Lung (tissue), 12 donors: Measurements from ENCODE around the gene RASGRP2. TPM values are rescaled to one million over a fixed set of nuclear protein-coding genes. Genes with fewer than 3 reads are reported as not detected.

Source experiments
- ATAC-seq: fragments of 200-7000 bp; cut with Tn5 transposase; one replicate; pipeline ENCODE4 v1.9.1; 2020; ENCODE audit warnings: moderate number of reproducible peaks; ENCODE audit not compliant: insufficient read depth, low FRiP score
- DNase-seq, 3 donors: peaks; one replicate each; pipeline ENCODE4 v3.0.0-alpha.2; 2013 to 2017
- H3K27ac ChIP-seq, 2 donors: one replicate each; pipeline ENCODE4 v1.5.1; 2013; ENCODE audit warnings: mild to moderate bottlenecking in 2 of 2, moderate library complexity in 2 of 2, control low read depth in 1 of 2, inconsistent platforms in 1 of 2, low read depth in 1 of 2, low read length in 1 of 2
- H3K27me3 ChIP-seq, 3 donors: one replicate each; pipeline ENCODE4 v1.5.1; 2013; ENCODE audit warnings: low read length in 2 of 3; ENCODE audit not compliant: control insufficient read depth in 3 of 3, insufficient read depth in 3 of 3
- H3K36me3 ChIP-seq, 4 donors: one replicate each; pipeline ENCODE4 v1.5.1; 2013; ENCODE audit warnings: low read length in 4 of 4, mild to moderate bottlenecking in 1 of 4, moderate library complexity in 1 of 4; ENCODE audit not compliant: control insufficient read depth in 4 of 4, insufficient read depth in 4 of 4
- H3K4me1 ChIP-seq, 5 donors: one replicate each; pipeline ENCODE4 v1.5.1; 2013; ENCODE audit warnings: low read length in 5 of 5, mild to moderate bottlenecking in 2 of 5, moderate library complexity in 1 of 5; ENCODE audit not compliant: control insufficient read depth in 5 of 5, insufficient read depth in 5 of 5
- H3K4me3 ChIP-seq: one replicate; pipeline ENCODE4 v1.5.1; 2013; ENCODE audit warnings: mild to moderate bottlenecking, control low read depth, moderate library complexity
- H3K9ac ChIP-seq, 2 donors: one replicate each; pipeline ENCODE4 v1.5.1; 2013; ENCODE audit warnings: low read length in 2 of 2, control low read depth in 1 of 2; ENCODE audit not compliant: insufficient read depth in 1 of 2
- H3K9me3 ChIP-seq, 4 donors: one replicate each; pipeline ENCODE4 v1.5.1; 2013; ENCODE audit warnings: low read length in 3 of 4, mild to moderate bottlenecking in 1 of 4, moderate library complexity in 1 of 4; ENCODE audit not compliant: control insufficient read depth in 4 of 4, insufficient read depth in 3 of 4
- WGBS, 2 donors: extraction: QIAGEN DNeasy Blood & Tissue Kit; methylation state at CpG; one replicate each; pipeline ENCODE4 v1.1.7; 2013; 5-methylcytosine and 5-hydroxymethylcytosine counted together
- polyA plus RNA-seq, 2 donors: library from polyadenylated mRNA; stranded (reverse); fragments of 200-250 nt; gene quantifications; one replicate each; pipeline ENCODE4 v1.2.1, GENCODE V29; 2013
- total RNA-seq, 2 donors: library from RNA; depleted of rRNA in 1 of 2; stranded (reverse); fragments of >200 nt in 1 of 2; gene quantifications; one replicate each; pipeline ENCODE4 v1.2.1, GENCODE V29; 2014 to 2021
- TF ChIP-seq, protein P1 (sequence below): IDR thresholded peaks from 2 replicates; pipeline ENCODE4 v1.5.1; 2012; ENCODE audit warnings: mild to moderate bottlenecking; ENCODE audit errors: control extremely low read depth, extremely low read depth
- donor health status: control.
- donor health status: control.
- donor health status: Bipolar disorder and iron deficiency.
- donor health status: healthy.
- donor health status: DM: yes; HTN: yes; CAD: no.

RASGRP2 gene
- total and polyA plus RNA-seq, 4 donors: 20.0 to 46.4 (median 30.8) TPM

DNA sequence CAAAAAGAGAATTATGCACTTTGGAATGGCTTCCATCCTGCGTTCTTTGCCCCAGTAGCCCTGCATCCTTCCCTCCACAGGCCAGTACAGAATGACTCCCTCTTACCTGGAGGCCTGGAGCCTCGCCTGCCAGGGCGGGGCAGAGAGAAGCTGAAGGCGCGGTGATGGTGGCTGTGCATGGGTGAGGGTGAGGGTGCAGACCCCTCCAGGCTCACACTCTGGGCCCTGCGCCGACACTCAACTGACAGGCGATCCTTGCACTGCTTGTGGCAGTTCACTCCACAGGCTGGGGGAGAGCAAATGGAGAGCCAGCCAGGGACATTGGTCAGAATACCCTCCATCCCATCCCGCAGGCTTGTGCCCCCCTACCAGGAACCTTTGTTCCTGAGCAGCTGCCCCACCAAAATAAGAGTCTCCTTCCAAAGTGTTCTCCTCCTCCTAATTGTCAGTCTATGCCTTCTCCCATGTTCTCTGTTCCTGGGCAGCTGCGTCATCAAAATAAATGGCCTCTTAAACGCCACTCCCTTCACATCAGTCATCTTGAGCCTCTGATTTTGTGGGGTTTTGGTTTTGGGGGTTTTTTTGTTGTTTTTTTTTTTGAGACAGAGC, 15.1 kb downstream of the RASGRP2 start:
- TF ChIP-seq, protein P1, sequence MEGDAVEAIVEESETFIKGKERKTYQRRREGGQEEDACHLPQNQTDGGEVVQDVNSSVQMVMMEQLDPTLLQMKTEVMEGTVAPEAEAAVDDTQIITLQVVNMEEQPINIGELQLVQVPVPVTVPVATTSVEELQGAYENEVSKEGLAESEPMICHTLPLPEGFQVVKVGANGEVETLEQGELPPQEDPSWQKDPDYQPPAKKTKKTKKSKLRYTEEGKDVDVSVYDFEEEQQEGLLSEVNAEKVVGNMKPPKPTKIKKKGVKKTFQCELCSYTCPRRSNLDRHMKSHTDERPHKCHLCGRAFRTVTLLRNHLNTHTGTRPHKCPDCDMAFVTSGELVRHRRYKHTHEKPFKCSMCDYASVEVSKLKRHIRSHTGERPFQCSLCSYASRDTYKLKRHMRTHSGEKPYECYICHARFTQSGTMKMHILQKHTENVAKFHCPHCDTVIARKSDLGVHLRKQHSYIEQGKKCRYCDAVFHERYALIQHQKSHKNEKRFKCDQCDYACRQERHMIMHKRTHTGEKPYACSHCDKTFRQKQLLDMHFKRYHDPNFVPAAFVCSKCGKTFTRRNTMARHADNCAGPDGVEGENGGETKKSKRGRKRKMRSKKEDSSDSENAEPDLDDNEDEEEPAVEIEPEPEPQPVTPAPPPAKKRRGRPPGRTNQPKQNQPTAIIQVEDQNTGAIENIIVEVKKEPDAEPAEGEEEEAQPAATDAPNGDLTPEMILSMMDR: no peak
- Histone ChIP-seq H3K4me3 (no peak overlapping the region), H3K9ac (no peak overlapping the region), H3K27ac (no peak overlapping the region), H3K4me1 (peaks cover 0 to 4% (median 0%) of the 10 kb centered on the region in 5 donors), H3K27me3 (peaks cover 0 to 23% (median 4%) of the 10 kb centered on the region in 3 donors), H3K36me3 (peaks cover 0 to 2% (median 0%) of the 10 kb centered on the region in 4 donors), H3K9me3 (no peaks in the 10 kb centered on the region)
- DNase-seq (no peak), ATAC-seq (no peak)
- 94 to 97% methylated on average over 11 of the region's 11 CpGs for WGBS, 2 donors

DNA sequence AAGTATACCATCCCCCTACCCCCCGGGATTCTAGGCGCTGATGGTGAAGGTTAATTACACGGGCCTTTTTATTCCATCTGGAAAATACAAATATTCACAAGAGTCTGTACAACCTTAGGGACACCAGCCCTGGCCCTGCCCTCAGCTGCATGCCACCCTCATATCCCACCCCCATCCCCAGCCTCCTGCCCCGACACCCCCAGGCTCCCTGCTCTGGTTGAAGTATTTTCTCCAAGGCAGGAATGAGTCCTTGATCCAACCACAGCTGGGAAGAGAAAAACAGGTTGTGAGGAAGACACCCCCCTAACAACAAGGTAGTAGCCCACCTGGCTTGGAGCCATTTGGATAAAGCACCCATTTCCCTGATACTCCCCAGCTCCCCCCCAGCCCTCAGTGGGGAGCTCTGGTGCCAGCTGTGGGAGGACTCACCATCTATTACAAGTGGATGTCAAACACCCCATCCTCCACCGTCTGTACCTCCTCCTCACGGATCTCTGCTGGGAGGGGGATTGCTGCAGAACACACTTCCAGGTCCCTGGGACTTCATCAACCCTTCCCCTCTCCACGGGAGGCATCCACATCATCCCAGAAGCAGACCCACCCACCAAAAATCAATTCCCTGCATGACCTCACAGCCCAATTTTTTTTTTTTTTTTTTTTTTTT, 16.9 kb downstream of the RASGRP2 start:
- Histone ChIP-seq H3K9me3 (no peaks in the 10 kb centered on the region), H3K36me3 (no peaks in the 10 kb centered on the region), H3K27me3 (peaks cover 0 to 28% (median 10%) of the 10 kb centered on the region in 3 donors), H3K4me1 (peaks cover 0 to 4% (median 0%) of the 10 kb centered on the region in 5 donors), H3K4me3 (no peak overlapping the region), H3K9ac (no peak overlapping the region), H3K27ac (no peak overlapping the region)
- no peak for ATAC-seq
- DNase-seq: no peak
- WGBS, 2 donors: 73 to 85% methylated on average over 7 of the region's 7 CpGs
- TF ChIP-seq, protein P1: no peak

DNA sequence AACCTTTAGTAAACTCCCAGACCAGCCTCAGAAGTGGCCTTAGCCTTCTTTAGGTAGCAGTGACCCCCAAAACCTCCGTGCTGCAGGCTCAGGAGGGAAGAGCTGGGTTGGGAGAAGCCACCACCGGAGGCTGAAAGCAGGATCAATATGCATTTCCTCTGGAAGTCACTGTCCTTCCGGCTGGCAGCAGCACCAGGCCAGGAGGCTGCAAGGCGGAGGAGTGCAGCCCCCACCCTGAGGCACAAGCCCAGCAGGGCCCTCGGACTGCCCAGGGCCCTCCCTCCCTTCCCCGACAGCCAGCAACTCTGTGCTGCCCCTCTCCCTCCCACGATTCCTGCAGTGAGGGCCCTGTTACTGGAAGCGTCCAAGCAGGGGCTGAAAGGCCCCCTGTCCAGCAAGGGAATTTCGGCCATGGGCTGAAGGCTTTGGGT, 17.7 kb downstream of the RASGRP2 start:
- Histone ChIP-seq H3K36me3 (no peaks in the 10 kb centered on the region), H3K27me3 (peaks cover 0 to 35% (median 12%) of the 10 kb centered on the region in 3 donors), H3K9ac (no peak overlapping the region), H3K9me3 (no peaks in the 10 kb centered on the region), H3K4me1 (peaks cover 0 to 4% (median 0%) of the 10 kb centered on the region in 5 donors), H3K27ac (no peak overlapping the region), H3K4me3 (no peak overlapping the region)
- DNase-seq: peak in 1 of 3 donors; percentile 29
- no peak for ATAC-seq
- 36 to 50% methylated on average over 9 of the region's 9 CpGs for WGBS, 2 donors
- TF ChIP-seq, protein P1: no peak
